T1000 (cell line): ENCODE measurements around the gene PSMD3.
A peak's percentile ranks its signal among the peaks of the same experiment; 100 is the strongest.

Experiments
- DNase-seq: peaks from one replicate; lab custom pipeline; 2025; ENCODE audit warnings: mixed read lengths; lab: John Stamatoyannopoulos, UW

PSMD3 gene

DNA sequence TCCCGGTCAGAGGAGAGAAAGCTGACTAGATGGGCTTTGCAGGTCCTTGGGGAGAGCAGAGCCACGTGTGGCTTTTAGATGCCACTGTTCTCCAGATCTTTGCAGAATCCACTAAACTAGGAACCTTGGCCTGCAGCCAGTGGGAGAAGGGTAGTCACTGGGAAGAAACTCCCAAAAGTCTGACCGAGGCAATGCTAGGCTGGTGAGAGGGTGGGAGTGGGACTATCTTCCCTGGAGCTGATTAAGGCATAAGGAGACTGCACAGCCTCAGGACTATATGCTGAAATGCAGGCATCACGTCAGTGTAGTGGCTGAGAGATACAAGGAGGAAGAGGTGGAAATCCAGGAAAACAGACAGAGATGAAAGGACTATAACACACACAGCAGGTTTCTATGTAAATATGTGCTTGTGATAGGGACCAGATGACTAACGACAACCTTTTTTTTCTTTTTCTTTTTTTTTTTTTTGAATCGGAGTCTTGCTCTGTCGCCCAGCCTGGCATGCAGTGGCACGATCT is 20.0 kb upstream of the PSMD3 start:
- no peak for DNase-seq

DNA sequence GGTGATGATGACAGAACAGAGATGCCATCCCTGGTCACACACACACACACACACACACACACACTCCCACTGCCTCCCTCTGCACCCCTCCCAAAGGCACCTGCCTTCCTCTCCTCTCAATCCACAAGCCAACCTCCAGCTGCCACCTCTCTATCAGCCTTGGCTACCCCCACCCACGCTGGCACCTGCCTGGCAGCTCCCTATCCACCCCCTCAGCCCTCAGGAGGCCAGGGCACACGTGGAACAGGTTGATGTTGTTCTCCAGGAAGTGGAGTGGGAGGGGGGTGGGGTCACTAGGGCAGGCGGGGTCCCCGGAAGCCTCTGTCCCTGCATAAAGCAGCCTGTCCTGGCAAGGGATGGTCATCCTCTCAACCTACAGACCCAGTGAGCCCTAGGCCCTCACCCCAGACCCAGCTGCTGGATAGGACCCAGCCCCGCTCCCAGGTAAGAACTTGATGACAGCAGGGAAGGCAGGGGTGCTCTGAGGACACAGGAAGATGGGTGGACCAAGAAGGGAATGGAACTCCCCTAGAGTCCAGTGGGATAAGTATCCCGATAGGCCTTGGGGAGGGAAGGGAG is 17.9 kb upstream of the PSMD3 start, which contains the start of gene GSDMA:
Gene GSDMA (plus strand): TSS at position 363 of the 579 bp plus-strand sequence. CDS start 2,684 bp downstream, outside the sequence.
- no peak for DNase-seq

DNA sequence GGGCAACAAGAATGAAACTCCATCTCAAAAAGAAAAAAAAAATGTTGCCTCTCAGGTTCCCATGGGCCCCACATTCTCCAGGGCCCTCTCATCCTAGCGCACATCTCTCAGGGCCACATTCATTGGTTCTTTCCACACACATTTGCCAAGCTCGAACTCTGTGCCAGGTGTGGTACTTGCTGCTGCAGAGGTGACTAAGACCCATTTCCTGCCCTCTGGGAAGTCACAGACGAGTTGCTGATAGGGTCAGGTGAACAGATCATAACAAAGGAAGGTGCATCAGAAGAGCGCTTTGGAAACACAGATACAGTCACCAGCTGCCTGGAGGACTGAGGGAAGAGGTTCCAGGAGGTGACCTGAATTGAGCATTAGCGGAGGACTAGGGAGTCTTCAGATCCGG is 16.8 kb upstream of the PSMD3 start:
- DNase-seq = no peak

DNA sequence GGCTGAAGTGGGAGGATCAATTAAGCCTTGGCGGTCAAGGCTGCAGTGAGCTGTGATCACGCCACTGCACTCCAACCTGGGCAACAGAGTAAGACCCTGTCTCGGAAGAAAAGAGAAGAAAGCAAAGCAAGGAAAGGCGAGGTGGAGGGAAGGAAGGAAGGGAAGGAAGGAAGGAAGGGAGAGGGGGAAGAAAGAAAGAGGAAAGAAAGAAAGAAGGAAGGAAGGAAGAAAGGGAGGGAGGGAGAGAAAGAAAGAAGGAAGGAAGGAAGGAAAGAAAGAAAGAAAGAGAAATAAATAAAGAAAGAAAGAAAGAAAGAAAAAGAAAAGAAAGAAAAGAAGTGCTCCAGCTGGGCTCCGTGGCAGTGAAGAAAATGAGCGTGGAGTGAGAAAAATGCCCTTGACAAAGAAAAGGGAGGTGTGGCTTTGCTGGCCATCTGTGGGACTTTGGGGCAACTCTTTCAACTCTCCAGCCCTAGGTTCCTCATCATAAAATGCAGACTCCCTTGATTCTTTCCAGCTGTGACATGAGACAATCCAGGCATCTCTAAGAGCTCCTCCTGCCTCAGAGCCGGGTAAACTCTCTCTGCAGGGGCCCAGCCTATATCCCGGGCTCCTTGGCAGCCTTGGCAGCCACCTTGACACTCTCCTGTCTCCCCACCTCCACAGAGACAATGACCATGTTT is 15.4 kb upstream of the PSMD3 start:
- DNase-seq = no peak

DNA sequence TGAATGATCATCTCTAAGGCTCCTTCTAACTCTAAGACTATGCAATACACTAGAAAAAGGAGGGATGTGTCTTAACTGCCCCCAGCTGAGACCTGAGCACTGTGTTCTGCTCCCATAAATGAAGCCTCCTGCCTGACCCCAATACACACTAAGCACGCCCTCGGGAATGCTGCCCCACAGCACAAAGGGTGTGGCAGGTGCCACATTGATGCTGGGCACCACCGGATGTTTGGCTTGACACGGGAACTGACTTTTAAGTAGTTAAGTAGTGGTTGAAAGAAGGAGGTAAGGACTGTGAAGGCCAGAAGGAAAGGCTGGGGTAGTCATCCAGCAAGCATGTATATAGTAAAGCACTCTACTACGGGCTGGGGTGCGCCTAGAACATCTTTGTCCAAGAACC is 13.8 kb upstream of the PSMD3 start:
- no peak for DNase-seq

DNA sequence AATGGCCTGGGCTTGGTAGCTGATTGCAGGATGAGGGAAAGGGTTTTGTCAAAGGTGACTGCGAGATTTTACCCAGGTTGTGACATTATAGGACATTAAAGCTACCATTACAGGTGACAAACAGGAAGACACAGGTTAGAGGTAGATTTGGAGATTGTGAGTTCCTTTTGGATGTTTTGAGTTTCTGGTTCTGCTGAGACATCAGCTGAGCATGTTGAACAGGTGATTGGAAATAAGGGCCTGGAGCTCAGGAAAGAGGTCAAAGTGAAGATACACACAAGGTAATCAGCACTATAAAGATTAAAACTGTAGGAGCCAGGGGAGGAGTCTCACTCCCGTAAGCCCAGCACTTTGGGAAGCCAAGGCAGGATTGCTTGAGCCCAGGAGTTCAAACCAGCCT is 11.8 kb upstream of the PSMD3 start:
- no peak for DNase-seq

DNA sequence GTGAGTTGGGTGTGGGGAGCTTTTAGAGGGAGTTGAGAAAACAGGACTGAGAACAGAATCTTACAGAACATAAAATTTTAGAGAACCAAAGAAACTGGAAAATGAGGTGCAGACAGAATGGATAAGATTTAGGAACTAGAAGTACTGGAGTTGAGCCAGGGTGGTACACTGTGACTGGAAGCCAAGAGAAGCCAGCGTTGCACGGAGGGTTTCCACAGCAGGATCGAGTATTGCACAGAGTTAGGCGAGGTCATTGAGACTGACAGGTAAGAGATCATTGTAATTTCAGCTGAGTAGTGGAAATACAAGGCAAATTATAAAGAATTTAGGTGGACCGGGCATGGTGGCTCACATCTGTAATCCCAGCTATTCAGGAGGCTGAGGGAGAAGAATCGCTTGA is 11.2 kb upstream of the PSMD3 start:
- no peak for DNase-seq

DNA sequence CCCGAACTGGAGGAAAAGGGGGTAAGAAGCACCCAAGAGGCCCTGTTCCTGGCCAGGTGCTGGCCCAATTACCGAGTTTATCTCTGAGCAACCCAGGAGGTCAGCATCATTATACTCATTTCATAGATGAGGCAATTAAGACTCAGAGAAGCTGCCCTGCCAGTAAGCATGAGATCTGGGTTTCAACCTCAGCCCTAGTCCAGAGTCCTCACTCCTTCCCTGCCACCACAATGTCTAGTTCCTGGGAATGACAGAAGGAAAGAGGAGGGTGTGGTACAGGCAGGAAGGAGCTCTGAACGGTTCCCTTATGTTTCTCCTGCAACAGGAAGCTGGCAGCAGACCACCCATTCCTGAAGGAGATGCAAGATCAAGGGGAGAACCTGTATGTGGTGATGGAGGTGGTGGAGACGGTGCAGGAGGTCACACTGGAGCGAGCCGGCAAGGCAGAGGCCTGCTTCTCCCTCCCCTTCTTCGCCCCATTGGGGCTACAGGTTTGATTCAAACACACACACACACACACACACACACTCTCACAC is 10.4 kb upstream of the PSMD3 start:
- no peak for DNase-seq

DNA sequence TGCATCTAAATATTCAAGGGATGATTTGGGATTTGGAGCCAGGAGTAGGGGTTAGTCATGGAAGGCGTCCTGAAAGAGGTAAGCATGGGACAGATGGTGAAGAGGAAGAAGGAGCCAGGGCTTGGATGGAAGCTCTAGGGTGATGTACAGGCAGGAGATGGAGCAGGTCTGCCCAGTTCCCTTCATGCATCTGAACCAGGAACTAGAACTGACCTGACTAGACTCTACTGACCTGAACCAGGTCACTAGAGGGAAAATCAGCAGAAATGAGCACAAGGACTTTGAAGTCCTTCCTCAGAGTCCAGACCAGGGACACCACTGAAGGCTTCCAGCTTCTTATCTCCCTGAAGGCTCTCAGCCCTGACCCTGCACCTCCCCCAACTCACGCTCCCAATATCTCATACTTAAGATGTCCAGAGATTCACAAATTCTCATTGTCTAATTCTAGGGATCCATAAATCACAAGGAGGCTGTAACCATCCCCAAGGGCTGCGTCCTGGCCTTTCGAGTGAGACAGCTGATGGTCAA is 9.5 kb upstream of the PSMD3 start:
- DNase-seq = no peak

DNA sequence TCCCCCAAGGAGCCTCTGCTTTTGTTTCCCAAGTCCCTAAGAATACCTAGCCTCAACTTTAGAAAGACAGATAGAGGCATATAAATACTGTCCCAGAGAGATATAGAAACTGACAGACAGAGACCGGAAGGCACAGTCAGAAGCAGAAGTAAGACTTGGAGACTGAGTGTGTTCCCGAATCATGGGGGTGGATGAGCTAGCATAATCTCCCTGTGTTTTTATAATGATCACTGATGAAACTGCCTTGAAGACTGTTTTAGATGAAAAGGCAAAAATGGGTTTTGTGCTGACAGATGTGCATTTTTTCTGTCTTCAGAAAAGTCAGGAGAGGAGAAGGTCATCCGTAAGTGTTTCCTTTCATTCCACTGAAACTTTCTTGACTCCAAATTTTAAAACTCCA is 8.3 kb upstream of the PSMD3 start:
- no peak for DNase-seq

DNA sequence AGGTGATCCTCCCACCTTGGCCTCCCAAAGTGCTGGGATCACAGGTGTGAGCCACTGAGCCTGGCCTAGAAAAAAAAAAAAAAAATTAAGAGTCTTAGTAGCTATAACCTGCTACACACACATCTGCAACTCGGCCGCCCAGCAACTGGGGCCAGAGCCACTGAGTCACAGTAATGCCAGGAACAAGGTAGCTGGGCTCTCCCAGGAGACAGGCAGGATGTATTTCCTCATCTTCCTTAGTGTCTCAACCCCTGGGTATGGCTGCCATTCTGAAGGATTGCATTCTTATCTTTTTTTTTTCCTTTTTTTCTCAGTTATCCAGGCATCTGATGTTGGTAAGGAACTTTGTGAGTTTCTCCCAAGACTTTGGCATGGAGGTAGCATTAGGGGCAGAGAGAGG is 7.1 kb upstream of the PSMD3 start:
- DNase-seq = no peak

DNA sequence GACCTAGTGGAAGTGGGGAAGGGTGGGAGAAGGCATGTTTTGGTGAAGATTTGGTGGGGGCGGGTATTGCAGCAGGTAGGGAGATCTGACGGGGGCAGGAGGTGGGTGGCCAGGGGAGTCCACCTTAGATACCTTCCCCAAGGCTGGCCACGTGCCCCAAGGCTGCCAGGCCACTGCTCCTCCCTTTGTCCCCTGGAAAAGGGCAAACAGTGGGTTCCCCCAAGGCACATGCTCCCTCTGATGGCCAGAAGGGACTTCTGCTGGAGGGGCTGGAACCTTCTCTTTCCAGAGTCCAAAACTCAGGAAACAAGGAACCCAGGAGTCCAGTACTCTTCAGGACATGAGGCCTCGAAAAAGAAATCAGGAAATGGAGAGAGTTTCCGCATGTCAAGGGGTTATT is 6.2 kb upstream of the PSMD3 start:
- no peak for DNase-seq

DNA sequence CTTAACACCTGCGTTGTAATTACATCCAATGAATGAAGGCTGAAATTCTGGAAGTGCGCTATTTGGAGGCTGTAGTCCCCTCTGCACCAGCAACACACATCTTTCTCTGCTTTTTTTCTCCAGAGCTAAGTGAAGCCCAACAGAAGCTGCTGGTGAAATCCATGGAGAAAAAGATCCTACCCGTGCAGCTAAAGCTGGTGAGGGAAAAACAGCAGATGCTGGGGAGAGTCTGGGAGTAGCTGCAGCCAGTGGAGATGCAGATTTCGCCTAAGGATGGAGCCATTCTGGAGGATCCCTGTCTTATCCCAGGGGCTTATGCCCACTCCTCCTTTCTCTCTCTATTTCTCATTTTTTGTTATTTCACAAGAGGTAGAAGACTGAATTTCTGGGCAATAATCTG is 4.8 kb upstream of the PSMD3 start:
- DNase-seq = no peak

DNA sequence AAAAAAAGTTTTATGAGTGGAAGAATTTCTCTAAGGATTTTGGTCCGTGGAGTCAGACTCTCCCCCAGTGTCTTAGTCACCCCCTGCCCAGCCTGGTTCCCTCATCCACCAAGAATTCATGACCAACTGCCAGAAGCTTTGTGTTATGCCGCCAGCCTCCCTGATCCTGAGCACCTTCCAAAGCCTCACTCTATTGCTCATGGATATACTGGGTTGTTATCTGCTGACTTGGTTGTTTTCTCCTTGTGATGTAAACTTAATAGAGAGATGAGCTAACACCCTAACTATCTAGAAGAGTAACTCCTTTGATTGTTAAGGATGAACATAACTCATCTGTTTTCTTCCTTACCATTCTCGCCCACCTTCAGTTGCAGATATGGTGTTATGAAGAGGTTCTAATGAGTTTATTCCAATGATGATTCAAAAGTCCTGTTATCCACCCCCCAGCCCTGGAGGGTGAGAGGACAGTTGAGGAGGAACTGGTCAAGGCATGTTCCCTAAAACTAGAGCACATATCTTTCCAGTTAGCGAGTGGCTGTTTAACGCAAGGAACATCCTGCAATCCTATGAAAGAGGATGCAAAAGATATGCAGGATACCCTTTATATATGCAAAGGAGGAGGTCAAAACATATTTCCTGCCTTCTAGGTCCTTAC is 1.5 kb upstream of the PSMD3 start:
- DNase-seq = peak; percentile 78

DNA sequence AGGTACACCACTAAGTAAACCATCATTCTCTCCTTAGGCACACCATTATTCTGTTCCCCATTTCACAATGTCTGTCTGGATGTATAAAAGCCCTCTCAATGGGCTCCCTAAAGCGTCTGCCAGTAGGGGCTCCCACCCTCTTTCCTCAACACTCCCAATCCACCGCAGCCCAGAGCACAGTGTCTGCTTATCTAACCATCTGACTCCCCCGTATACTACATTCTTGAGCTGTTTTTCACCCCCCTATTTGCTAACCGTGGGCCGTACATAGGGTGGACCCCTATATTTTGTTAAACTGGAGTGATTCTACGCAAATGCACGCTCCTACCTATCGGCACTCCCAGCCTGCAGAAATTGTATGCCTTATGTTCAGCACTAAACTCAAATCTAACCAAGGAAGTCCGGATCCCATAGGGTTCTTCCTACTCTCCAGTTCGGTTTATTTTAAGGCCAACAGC is 685 bp upstream of the PSMD3 start:
- no peak for DNase-seq

DNA sequence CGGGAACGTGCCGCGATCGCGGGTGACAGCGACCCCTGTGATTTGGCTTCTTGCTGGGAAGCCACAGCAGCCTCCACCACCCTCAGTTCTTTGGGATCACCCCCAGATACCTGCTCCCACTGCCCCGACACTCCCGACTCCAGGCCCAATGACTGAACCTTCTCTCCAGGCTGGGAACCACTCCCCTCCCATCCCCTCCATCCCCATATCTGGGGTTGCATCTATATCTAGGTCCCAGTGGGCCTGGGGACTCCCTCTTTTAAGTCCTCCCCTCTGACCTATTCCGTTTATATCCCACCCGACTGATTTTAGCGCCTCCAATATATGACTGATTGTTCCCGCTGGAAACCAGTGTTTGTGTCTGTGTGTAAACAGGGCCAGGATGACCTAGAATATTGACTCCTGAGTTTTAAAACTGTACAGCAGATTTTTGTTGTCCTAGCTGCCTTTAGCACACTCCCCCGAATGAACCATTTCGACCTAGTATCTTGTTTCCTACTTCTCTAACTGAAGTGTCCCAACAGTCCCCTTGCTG is 667 bp downstream of the PSMD3 start:
- no peak for DNase-seq

DNA sequence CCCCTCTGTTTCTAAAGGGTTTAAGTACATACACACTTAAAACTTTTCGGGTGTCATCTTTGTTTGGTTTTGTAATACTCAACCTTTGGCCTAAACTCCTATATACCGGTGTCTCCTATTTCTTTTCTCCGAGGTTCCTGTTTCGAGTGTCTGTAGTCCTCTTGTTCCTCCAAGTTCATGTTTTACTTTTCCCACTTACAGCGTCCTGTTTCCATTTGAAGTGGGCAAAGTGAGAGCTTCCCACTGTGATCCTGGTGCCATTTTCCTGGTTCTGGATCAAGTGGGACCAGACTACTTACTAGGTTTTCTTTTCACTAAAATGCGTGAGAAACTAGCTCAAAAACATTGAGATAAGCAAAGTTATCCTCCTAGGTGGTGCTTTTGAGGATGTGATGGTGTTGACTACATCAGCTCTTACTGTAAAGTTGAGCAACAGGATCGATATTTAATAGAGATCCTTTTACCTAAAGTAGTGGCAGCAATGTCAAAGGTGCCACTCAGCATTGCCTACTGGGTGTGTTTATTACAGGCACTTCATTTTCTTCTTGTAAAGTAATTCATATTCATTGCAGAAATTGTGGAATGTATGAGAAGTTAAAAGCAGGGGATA is 1.3 kb downstream of the PSMD3 start:
- no peak for DNase-seq

DNA sequence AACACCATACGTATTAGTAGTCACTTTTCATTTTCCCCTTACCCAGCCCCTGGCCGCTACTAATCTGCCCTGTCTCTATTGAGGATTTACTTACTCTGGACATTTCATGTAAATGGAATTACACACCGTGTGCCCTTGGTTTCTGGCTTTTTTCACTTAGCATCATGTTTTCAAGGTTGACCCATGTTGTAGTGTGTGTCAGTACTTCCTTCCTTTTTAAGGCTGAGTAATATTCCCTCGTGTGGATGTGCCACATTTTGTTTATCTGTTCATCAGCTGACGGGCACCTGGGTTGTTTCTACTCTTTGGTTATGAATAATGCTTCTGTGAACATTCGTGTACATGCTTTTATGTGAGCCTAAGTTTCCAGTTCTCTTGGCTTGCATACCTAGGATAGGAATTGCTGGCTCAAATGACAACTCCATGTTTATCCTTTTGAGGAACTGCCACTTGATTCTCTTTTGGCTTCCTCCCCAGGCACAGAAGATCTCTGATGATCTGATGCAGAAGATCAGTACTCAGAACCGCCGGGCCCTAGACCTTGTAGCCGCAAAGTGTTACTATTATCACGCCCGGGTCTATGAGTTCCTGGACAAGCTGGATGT is 7.7 kb downstream of the PSMD3 start:
- DNase-seq = no peak

DNA sequence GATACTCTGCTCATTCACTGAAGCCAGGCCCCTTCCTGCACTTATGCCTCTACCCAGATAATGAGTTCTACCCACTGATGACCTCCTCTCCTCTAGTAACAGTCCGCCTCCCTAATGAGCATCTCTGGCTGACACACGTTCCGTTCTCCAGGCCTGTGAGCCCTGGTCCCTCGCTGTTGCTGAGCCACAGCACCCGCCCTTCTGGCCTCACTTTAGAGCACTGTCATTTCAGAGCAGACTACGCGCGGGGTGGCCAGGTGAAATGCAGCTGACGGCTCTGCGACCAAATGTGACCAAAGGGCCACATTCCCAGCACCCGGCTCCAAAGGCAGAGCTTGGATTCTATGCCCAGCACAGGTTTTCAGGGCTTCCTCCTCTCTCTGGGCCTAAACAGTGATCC is 13.8 kb downstream of the PSMD3 start:
- no peak for DNase-seq

DNA sequence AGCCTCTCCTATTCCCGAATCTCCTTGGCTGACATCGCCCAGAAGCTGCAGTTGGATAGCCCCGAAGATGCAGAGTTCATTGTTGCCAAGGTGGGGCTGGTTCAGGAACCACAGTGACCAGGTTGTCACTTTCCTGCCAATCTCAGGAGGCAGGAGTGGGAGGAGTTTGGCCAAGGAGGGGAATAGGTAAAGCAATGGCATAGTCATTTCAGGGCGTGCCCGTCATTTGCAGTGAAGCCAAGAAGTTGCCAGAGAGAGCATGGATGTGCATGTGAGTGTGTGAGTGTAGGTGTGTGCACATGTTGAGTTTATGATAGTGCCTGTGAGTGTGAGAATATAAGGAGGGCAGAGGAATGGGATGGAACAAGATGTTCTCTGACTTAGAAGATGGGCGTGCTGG is 14.8 kb downstream of the PSMD3 start:
- DNase-seq = no peak

DNA sequence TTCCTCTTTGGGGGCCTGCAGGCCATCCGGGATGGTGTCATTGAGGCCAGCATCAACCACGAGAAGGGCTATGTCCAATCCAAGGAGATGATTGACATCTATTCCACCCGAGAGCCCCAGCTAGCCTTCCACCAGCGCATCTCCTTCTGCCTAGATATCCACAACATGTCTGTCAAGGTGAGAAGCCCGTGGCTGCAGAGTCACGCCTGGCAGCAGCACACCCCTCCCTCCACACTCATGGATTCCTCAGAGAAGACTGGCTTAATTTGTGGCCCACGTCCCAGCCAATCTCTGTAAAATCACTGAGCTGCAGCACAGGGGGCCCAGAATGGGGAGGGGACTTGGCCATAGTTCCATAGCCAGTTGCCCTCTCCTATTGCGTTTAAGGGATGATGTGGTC is 15.6 kb downstream of the PSMD3 start:
- DNase-seq = no peak

DNA sequence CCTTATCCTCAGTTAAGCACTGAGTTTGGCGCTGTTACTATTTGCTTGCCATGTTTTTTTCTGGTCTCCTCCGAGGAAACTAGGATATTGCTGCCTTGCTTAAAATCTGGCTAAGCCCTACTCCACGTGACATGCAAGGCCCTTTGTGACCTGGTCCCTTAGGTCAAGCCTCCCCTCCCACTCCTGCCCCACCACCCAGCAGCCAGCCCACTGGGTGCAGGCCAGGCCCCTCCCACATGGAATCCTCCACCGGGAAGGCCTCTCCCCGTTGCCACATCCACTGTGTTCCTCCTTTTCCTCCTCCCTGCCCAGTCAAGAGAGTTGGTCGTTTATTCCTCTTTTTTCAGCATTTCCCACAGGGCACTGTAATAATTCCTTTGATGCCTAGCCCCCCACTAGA is 16.2 kb downstream of the PSMD3 start:
- DNase-seq = no peak
